CD4-positive, alpha-beta T cell (primary cell): ENCODE results near the gene NDUFB3. TPM values are rescaled to one million over a fixed set of nuclear protein-coding genes. Genes with fewer than 3 reads are reported as not detected.
A peak's percentile ranks its signal among the peaks of the same experiment; 100 is the strongest.

ENCODE experiments used
- ATAC-seq: fragments of 200-7000 bp; cut with Tn5 transposase; one replicate; pipeline ENCODE4 v1.10.0; 2022; ENCODE audit warnings: mild to moderate bottlenecking; ENCODE audit not compliant: poor library complexity
- CTCF ChIA-PET: fragments of 350-600 bp; sonication (Branson Sonifier 250); formaldehyde crosslinking; loops from one replicate; lab custom pipeline; 2021; ENCODE audit warnings: antibody characterized with exemption, inconsistent platforms; lab: Charles Lee
- POLR2A ChIA-PET: fragments of 350-600 bp; sonication (Branson Sonifier 250); formaldehyde crosslinking; loops from one replicate; lab custom pipeline; 2021; ENCODE audit warnings: antibody characterized with exemption, inconsistent platforms; lab: Charles Lee
- DNase-seq, 14 experiments: peaks; one replicate each; pipeline ENCODE4 v3.0.0-alpha.2; 2013 to 2020; ENCODE audit warnings: mixed read lengths in 2 of 14
- H3K27ac ChIP-seq, 2 donors: one replicate each; pipeline versions ENCODE4 v1.5.1 to v1.7.0; 2013; ENCODE audit warnings: low read length in 2 of 2, low read depth in 1 of 2, mild to moderate bottlenecking in 1 of 2
- H3K27me3 ChIP-seq, 2 experiments: 1 replicate in 1 of 2; 2 replicates in 1 of 2; pipeline versions ENCODE4 v1.6.1 to v1.7.0; 2013; ENCODE audit warnings: low read length in 2 of 2, control low read depth in 1 of 2, mild to moderate bottlenecking in 1 of 2, moderate library complexity in 1 of 2; ENCODE audit not compliant: insufficient read depth in 2 of 2, control insufficient read depth in 1 of 2
- H3K36me3 ChIP-seq: one replicate; pipeline ENCODE4 v1.6.1; 2013; ENCODE audit warnings: low read length, control low read depth; ENCODE audit not compliant: insufficient read depth
- H3K4me1 ChIP-seq: one replicate; pipeline ENCODE4 v1.6.1; 2013; ENCODE audit warnings: low read length, control low read depth; ENCODE audit not compliant: insufficient read depth
- H3K4me3 ChIP-seq: one replicate; pipeline ENCODE4 v1.5.1; 2013; ENCODE audit warnings: mild to moderate bottlenecking, low read length, moderate library complexity
- H3K9me3 ChIP-seq, 2 experiments: 1 replicate in 1 of 2; 2 replicates in 1 of 2; pipeline versions ENCODE4 v1.6.1 to v1.7.0; 2013; ENCODE audit warnings: low read length in 2 of 2, mild to moderate bottlenecking in 2 of 2, control low read depth in 1 of 2, moderate library complexity in 1 of 2; ENCODE audit not compliant: control insufficient read depth in 1 of 2, insufficient read depth in 1 of 2
- H3K27ac Mint-ChIP-seq: one replicate; pipeline ENCODE4 v1.8.0; 2020; ENCODE audit warnings: mixed read lengths
- H3K27me3 Mint-ChIP-seq: one replicate; pipeline ENCODE4 v1.8.0; 2021; ENCODE audit warnings: mixed read lengths
- H3K36me3 Mint-ChIP-seq: one replicate; pipeline ENCODE4 v1.8.0; 2021; ENCODE audit warnings: low read depth, mixed read lengths
- H3K4me1 Mint-ChIP-seq: one replicate; pipeline ENCODE4 v1.8.0; 2021; ENCODE audit warnings: low read depth, mixed read lengths
- H3K4me3 Mint-ChIP-seq: one replicate; pipeline ENCODE4 v1.8.0; 2020; ENCODE audit warnings: mild to moderate bottlenecking, mixed read lengths
- H3K9me3 Mint-ChIP-seq: one replicate; pipeline ENCODE4 v1.8.0; 2020; ENCODE audit warnings: mixed read lengths
- intact Hi-C, 2 experiments: fragments of 100-400 bp; cut with DNase I in 1 of 2; cut with micrococcal nuclease in 1 of 2; formaldehyde crosslinking; loops; one replicate each; pipeline versions ENCODE4 v1.15.1 to v1.9.0; 2023 to 2025; cut with DNase I, micrococcal nuclease
- total RNA-seq, 174 experiments: library from RNA in 2 of 174; stranded (reverse) in 2 of 174; gene quantifications; one replicate each; pipeline ENCODE4 v1.2.3 and lab custom pipeline; 2021 to 2026
- TF ChIP-seq, protein P1 (sequence below): fragments of 200-600 bp; IDR thresholded peaks from one replicate; pipeline ENCODE4 v1.8.0; 2022; ENCODE audit warnings: antibody characterized with exemption, mild to moderate bottlenecking

The NDUFB3 gene
- total RNA-seq, 2 experiments from 2014 or later: 10.1 to 13.6 TPM

DNA sequence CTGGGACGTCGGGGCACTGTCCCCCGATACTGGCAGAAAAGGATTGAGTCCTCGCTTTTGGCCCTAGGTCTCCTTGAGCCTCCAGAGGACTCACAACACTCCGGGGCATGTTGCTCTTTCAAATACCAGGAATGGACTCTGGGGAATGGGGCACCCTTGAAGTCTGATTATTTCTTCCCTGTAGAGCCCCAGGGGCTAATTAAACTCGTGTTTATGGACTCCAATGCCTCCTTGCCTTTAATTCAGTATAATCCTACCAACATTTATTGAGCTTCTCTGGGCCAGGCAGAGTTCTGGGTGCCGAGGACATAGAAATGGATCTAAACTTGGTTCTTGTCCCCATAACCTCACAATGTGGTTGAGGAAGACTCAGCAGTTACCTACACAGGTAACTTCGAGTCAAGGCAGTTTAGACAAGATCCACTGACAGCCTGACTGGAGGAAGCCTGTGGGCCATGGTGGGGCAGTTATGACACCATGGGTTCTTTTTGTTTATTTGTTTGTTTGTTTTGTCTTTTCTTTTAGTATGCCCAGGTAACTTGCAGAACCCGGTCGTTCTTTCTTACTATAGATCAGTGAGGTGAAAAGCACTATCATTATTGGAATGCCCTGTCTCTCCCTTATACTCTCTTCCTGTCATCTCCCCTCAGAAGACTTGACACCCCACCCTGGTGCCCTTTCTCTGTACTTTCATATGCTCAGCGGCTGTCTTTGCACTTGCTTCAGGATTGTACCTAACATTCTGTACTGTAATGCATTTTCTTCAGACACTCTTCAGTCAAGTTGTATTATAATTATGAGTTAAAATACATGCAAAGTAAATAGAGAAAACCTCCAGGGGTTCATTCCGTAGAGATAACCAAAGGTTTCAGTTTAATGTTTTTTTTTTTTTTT is 47.4 kb downstream of the NDUFB3 start:
- peak overlapping the region; percentile 93 for H3K27ac Mint-ChIP-seq
- DNase-seq: peak in 5 of 14 experiments; percentile 19 to 61 (median 45)
- H3K9me3 Mint-ChIP-seq: no peaks in the 10 kb centered on the region
- H3K27me3 Mint-ChIP-seq: no peaks in the 10 kb centered on the region
- ATAC-seq: peak; percentile 5
- H3K36me3 Mint-ChIP-seq: peaks cover 62% of the 10 kb centered on the region
- peaks cover 70% of the 10 kb centered on the region for H3K4me1 Mint-ChIP-seq
- Histone ChIP-seq H3K4me3 (peak overlapping the region; percentile 84), H3K9me3 (peaks cover 0 to 6% of the 10 kb centered on the region in 2 experiments), H3K27me3 (no peaks in the 10 kb centered on the region), H3K36me3 (peaks cover 20% of the 10 kb centered on the region), H3K27ac (peak overlapping the region; percentile 78 to 98), H3K4me1 (peaks cover 46% of the 10 kb centered on the region)
- intact Hi-C loops: loop anchor here (1.0 to 5.0 kb wide), 6 partner anchors 11 to 407 kb away; no protein-coding TSS in a partner anchor
- ChIA-PET CTCF (interaction anchor here (1.0 to 6.0 kb wide), 9 partner anchors 12 to 113 kb away, joined by 3 to 57 read pairs (median 11); partner anchors contain the start of gene CASP10), POLR2A (interaction anchor here (1.2 to 5.8 kb wide), 16 partner anchors 11 to 308 kb away, joined by 3 to 103 read pairs (median 18); partner anchors contain the start of genes BZW1, CASP10, CLK1 and HYCC2)
- H3K4me3 Mint-ChIP-seq: peak overlapping the region; percentile 88
- TF ChIP-seq, protein P1, sequence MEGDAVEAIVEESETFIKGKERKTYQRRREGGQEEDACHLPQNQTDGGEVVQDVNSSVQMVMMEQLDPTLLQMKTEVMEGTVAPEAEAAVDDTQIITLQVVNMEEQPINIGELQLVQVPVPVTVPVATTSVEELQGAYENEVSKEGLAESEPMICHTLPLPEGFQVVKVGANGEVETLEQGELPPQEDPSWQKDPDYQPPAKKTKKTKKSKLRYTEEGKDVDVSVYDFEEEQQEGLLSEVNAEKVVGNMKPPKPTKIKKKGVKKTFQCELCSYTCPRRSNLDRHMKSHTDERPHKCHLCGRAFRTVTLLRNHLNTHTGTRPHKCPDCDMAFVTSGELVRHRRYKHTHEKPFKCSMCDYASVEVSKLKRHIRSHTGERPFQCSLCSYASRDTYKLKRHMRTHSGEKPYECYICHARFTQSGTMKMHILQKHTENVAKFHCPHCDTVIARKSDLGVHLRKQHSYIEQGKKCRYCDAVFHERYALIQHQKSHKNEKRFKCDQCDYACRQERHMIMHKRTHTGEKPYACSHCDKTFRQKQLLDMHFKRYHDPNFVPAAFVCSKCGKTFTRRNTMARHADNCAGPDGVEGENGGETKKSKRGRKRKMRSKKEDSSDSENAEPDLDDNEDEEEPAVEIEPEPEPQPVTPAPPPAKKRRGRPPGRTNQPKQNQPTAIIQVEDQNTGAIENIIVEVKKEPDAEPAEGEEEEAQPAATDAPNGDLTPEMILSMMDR: no peak

DNA sequence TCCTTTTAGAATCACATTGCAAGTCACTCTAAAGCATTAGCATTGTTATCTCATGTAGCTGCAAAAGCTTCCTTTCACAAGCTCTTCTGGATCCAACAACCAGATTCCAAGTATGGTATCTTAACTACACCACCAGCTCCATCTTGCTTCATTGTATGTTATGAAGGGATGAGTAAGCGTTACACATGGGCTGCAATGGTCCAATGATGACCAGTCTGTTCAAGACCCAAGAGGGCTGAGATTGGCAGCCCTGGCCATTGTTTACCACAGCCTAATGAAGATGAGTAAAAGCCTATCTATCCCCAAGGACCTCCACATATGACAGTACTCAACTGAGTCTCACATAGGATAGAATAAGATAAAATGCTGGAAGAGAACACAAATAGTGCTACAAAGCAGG is 50.5 kb downstream of the NDUFB3 start:
- Histone ChIP-seq H3K27ac (peak overlapping the region; percentile 50 to 65), H3K27me3 (no peaks in the 10 kb centered on the region), H3K36me3 (peaks cover 20% of the 10 kb centered on the region), H3K9me3 (no peaks in the 10 kb centered on the region), H3K4me1 (peaks cover 56% of the 10 kb centered on the region), H3K4me3 (peak overlapping the region; percentile 84)
- Mint-ChIP-seq H3K27ac (peak overlapping the region; percentile 93), H3K36me3 (peaks cover 45% of the 10 kb centered on the region), H3K27me3 (no peaks in the 10 kb centered on the region), H3K4me3 (peak overlapping the region; percentile 88), H3K4me1 (peaks cover 75% of the 10 kb centered on the region), H3K9me3 (no peaks in the 10 kb centered on the region)
- no peak for DNase-seq
- POLR2A ChIA-PET: interaction anchor here (1.0 to 1.6 kb wide), 7 partner anchors 9 to 258 kb away, joined by 3 to 8 read pairs (median 5); partner anchors contain the start of genes CLK1 and ORC2
- intact Hi-C loops: no loop called here
- CTCF ChIA-PET: interaction anchor here (0.9 kb wide), 1 partner anchor 8 kb away, joined by 4 read pairs; no protein-coding TSS in a partner anchor
- TF ChIP-seq, protein P1: no peak
- no peak for ATAC-seq

DNA sequence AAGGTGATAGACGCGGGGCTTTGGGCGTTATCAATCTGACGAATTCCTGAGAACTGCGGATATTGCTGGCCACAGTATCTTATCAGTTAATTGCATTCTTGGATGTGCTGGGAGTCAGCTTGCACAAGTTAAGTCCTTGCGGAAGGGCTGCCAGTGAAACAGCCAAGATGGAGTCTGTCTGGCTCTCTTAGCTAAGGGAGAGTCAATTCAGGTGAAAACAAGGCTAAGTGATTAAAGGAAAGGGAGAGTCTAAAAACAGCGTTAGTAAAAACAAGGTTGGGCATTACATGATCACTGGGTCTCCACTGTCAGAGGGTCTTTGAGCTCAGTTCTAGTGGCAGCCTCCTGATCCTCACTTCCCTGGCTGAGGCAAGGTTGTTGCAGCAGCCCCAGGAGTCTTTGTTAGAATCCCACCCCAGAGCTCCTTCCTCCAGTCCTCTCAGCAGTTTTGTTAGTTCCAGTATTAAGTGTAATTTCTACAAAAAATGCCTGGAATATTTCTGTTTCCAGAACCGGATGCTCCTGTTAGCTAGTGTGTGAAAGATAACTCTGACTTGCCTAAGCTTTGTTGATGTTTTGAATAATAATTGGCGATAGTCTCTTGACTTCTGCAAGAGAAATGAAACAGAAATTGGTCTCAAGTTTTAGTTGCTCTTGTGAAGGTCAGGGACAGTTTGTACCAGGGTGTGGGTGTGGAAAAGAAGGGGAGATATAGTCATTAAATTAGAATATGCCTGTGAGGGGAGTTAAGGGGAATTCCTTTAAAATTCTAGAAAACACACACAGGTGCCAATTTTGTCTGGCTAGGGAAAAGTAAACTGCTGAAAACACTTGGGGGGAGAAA is 54.7 kb downstream of the NDUFB3 start:
- TF ChIP-seq, protein P1: no peak
- ChIA-PET CTCF (interaction anchor here (1.0 to 1.3 kb wide), 2 partner anchors 12 to 106 kb away, joined by 3 read pairs; no protein-coding TSS in a partner anchor), POLR2A (interaction anchor here (0.6 to 1.7 kb wide), 7 partner anchors 22 to 325 kb away, joined by 3 to 5 read pairs (median 4); partner anchors contain the start of genes CASP10, CASP8, STRADB and TRAK2)
- intact Hi-C loops: no loop called here
- peak overlapping the region; percentile 84 for H3K4me3 ChIP-seq
- no peaks in the 10 kb centered on the region for H3K27me3 Mint-ChIP-seq
- peaks cover 34% of the 10 kb centered on the region for H3K36me3 Mint-ChIP-seq
- H3K27ac Mint-ChIP-seq: peak overlapping the region; percentile 93
- peaks cover 91% of the 10 kb centered on the region for H3K4me1 Mint-ChIP-seq
- no peak for ATAC-seq
- H3K27me3 ChIP-seq: no peaks in the 10 kb centered on the region
- peaks cover 86% of the 10 kb centered on the region for H3K4me1 ChIP-seq
- no peaks in the 10 kb centered on the region for H3K9me3 ChIP-seq
- H3K36me3 ChIP-seq: peaks cover 20% of the 10 kb centered on the region
- H3K9me3 Mint-ChIP-seq: no peaks in the 10 kb centered on the region
- H3K4me3 Mint-ChIP-seq: peak overlapping the region; percentile 88
- DNase-seq: peak in 3 of 14 experiments; percentile 40 to 60 (median 41)
- H3K27ac ChIP-seq: peak overlapping the region; percentile 65 to 84
